ENCODE results near the gene RHEX. TPM values are rescaled to one million over a fixed set of nuclear protein-coding genes. Genes with fewer than 3 reads are reported as not detected.

The RHEX gene
- total RNA-seq, 4 donors from 2014 or later: 1.1 to 28.1 (median 3.5) TPM

DNA sequence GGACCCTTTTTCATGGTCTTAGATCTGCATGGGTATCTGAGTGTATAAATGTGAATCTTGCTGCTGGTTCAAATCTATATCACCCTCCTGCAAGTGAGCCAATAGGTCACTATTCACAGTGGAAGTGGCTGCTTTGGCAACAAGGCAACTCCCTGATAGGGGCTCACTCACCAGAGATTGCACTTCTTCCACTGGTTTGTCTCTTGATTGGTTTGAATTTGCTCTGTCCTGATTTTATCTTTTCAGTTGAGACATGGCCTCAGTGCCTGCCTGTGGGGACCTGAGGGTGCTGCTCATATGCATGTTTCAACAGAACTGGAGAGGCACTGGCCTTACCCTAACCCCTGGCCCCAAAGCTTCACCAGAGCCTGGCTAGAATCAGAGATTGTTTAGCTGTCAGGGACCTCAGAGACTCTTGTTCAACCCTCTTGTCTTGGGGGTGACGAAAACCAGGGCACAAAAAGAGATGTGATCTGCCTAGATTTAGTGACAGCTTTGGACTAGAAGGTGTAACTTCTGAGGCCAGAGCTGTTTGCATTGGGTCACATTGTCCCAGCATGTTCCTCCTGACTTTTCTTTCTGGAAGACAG, 47.3 kb downstream of the RHEX start:
- no peak for TF ChIP-seq CTCF (IDR thresholded peaks at IDR 0.05)
- TF ChIP-seq POLR2A (IDR thresholded peaks at IDR 0.05): no peak

DNA sequence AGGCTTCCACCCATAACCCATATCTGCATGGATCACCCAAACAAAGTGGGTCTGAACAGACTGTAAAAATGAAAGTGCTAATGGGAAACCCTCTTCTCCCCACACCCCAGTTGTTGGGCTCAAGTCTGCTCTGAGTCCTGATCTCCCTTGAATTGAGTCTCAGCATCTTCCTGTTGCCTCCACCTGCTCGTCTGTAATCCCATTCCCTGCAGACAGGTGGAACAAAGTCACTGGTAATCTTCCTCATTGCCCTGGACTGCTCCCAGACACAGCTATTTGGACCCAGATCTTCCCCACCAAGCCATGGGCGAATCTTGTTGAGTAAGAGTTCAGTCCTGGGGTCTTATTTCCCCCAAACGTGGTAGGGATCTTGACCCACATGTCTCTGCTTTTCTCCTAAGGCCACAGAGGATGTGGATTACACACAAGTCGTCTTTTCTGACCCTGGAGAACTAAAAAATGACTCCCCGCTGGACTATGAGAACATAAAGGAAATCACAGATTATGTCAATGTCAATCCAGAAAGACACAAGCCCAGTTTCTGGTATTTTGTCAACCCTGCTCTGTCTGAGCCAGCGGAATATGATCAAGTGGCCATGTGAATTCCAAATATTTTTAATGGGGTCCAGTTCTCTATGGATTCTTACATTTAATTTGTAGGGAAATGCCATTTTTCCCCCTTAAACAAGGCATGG, 48.5 kb downstream of the RHEX start:
- Histone ChIP-seq H3K36me3 (no peaks in the 10 kb centered on the region), H3K27me3 (no peaks in the 10 kb centered on the region), H3K4me3 (no peak overlapping the region), H3K4me1 (no peaks in the 10 kb centered on the region), H3K27ac (no peak overlapping the region), H3K9me3 (no peaks in the 10 kb centered on the region)
- TF ChIP-seq POLR2A (IDR thresholded peaks at IDR 0.05) (no peak), CTCF (IDR thresholded peaks at IDR 0.05) (no peak)
- DNase-seq: no peak

More for the DNA sequence above, 47.3 kb downstream of the RHEX start:
- Histone ChIP-seq H3K4me1 (no peaks in the 10 kb centered on the region), H3K4me3 (no peak overlapping the region), H3K27ac (no peak overlapping the region), H3K27me3 (no peaks in the 10 kb centered on the region), H3K36me3 (no peaks in the 10 kb centered on the region), H3K9me3 (no peaks in the 10 kb centered on the region)
- no peak for DNase-seq

DNA sequence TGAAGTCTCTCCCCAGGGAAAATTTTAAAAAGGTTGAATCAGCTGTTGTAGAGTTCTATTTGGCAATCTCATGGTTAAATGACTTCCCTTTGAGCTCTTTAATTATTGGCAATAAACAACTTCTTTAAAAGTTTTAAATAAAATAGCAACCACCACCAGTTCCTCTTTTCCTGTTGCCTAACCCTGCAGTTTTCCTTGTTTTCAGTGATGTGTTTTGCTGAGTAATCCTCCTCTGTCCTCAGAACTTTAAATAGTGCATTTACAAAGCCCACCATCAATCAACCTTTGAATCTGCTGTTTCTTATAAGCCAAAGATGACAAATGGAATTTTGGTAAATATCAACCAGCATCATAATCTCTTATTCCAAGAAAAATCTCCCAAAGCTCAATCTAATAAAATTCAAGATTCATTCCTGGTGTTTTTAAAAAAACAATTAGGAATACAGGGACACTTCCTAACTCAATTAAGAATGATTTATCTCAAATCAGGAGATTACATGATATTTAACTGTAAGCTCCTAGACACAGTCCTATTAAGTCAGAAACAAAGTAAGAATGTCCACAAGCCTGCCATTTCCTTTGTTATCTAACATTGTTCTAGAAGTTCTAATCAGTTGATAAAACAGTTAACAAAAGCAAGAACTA, 49.4 kb downstream of the RHEX start:
- Histone ChIP-seq H3K27me3 (no peaks in the 10 kb centered on the region), H3K4me1 (no peaks in the 10 kb centered on the region), H3K27ac (no peak overlapping the region), H3K36me3 (no peaks in the 10 kb centered on the region), H3K4me3 (no peak overlapping the region), H3K9me3 (no peaks in the 10 kb centered on the region)
- no peak for DNase-seq
- no peak for TF ChIP-seq CTCF (IDR thresholded peaks at IDR 0.05)
- no peak for TF ChIP-seq POLR2A (IDR thresholded peaks at IDR 0.05)

DNA sequence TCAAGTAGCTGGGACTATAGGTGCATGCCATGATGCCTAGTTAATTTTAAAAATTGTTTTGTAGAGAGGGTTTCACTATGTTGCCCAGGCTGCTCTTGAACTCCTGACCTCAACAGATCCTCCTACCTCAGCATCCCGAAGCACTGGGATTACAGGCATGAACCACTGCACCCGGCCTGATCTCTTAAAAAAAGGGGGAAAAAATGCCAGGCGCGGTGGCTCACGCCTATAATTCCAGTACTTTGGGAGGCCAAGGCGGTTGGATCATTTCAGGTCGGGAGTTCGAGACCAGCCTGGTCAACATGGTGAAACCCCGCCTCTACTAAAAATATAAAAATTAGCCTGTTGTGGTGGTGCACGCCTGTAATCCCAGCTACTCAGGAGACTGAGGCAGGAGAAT, 51.0 kb downstream of the RHEX start:
- TF ChIP-seq CTCF (IDR thresholded peaks at IDR 0.05) (no peak), POLR2A (IDR thresholded peaks at IDR 0.05) (no peak)
- H3K9me3 ChIP-seq: no peaks in the 10 kb centered on the region
- H3K4me1 ChIP-seq: no peaks in the 10 kb centered on the region
- H3K4me3 ChIP-seq: no peak overlapping the region
- no peaks in the 10 kb centered on the region for H3K36me3 ChIP-seq
- H3K27ac ChIP-seq: no peak overlapping the region
- no peak for DNase-seq
- no peaks in the 10 kb centered on the region for H3K27me3 ChIP-seq

DNA sequence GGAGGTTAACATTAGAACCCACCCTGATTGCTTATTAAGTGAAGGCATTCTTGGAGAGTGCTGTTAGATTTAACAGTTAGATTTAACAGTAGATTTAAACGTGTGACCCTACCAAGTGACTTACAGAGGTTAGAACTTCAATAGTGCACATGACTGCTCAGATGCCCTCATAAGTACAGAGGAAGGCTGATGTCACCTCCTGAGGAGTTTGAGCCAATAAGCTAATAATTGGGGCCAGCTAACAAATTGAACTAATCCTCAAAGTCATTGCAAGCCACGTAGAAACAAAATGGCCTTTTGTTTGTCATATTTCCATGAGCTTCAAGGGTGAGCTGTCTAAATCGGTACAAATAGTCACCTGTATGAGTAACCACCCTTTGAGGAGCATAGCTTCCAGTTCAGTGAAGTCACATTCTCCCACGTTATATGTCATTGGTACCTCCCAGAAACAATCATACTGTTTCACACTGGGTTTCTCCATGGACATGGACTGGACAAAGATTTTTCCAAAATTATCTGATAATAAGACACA, 52.6 kb downstream of the RHEX start:
- TF ChIP-seq CTCF (IDR thresholded peaks at IDR 0.05): no peak
- TF ChIP-seq POLR2A (IDR thresholded peaks at IDR 0.05): no peak
- no peaks in the 10 kb centered on the region for H3K27me3 ChIP-seq
- H3K9me3 ChIP-seq: no peaks in the 10 kb centered on the region
- H3K36me3 ChIP-seq: no peaks in the 10 kb centered on the region
- DNase-seq: no peak
- H3K27ac ChIP-seq: no peak overlapping the region
- no peak overlapping the region for H3K4me3 ChIP-seq
- H3K4me1 ChIP-seq: no peaks in the 10 kb centered on the region
